Brain microvascular endothelial cell (primary cell): ENCODE data around the gene PANK1.

Source experiments
- DNase-seq: peaks from one replicate; pipeline ENCODE4 v3.0.0-alpha.2; 2020
- H3K27ac ChIP-seq: fragments of 250-450 bp; sonication (Bioruptor Pico); 2 replicates; pipeline ENCODE4 v1.5.1; 2020; ENCODE audit warnings: mild to moderate bottlenecking, moderate library complexity
- H3K27me3 ChIP-seq: fragments of 250-450 bp; sonication (Bioruptor Pico); replicated peaks from 2 replicates; pipeline ENCODE4 v1.5.1; 2020; ENCODE audit warnings: mild to moderate bottlenecking
- H3K36me3 ChIP-seq: fragments of 250-450 bp; sonication (Bioruptor Pico); replicated peaks from 2 replicates; pipeline ENCODE4 v1.5.1; 2020; ENCODE audit warnings: mild to moderate bottlenecking
- H3K4me3 ChIP-seq: 2 replicates; pipeline ENCODE4 v1.5.1; 2011; ENCODE audit warnings: low read depth, mild to moderate bottlenecking, control low read depth, low read length, moderate library complexity
- CTCF ChIP-seq: IDR thresholded peaks from 2 replicates; pipeline ENCODE4 v1.5.1; 2011; ENCODE audit warnings: low read depth, mild to moderate bottlenecking, moderate library complexity, low read length, control low read depth, inconsistent platforms; ENCODE audit errors: missing control alignments
- in situ Hi-C: cut with HindIII; loops from 2 replicates; pipeline ENCODE4 v1.10.0; 2017; ENCODE audit warnings: low sequenced_read_pairs, low pct_ligation_motif_present

Gene PANK1

DNA sequence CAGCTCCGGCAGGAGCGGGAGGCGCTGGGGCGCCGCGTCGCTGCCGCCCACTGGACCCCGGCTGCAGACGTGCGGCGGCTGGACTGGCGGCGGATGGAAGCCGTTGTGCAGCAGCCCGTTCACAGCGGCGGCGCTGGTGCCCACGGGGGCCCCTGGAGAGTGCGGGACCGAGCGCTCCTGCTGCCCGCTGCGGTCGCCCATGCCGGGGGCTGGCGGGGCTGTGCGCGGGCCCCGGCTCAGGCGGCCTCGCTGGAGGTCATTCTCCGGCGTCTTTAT, 413 bp downstream of the PANK1 start:
- peak overlapping the region; percentile 81 for H3K27ac ChIP-seq
- H3K36me3 ChIP-seq = no peaks in the 10 kb centered on the region
- H3K27me3 ChIP-seq = no peaks in the 10 kb centered on the region
- no peak for DNase-seq
- no peak for TF ChIP-seq CTCF
- in situ Hi-C loops = no loop called here
- peak overlapping the region; percentile 78 for H3K4me3 ChIP-seq

- Histone ChIP-seq H3K27ac (peak overlapping the region; percentile 81), H3K27me3 (no peaks in the 10 kb centered on the region), H3K4me3 (peak overlapping the region; percentile 78), H3K36me3 (no peaks in the 10 kb centered on the region)
- TF ChIP-seq CTCF = no peak
- in situ Hi-C loops = no loop called here
- DNase-seq = peak; percentile 96
Observed at GRCh38 chr10:89643812-89644690, 991 bp downstream of the PANK1 start.

GRCh38 chr10:89643431-89643811, 1.6 kb downstream of the PANK1 start:
- H3K27ac ChIP-seq = no peak overlapping the region
- H3K4me3 ChIP-seq = peak overlapping the region; percentile 78
- no peaks in the 10 kb centered on the region for H3K27me3 ChIP-seq

DNA sequence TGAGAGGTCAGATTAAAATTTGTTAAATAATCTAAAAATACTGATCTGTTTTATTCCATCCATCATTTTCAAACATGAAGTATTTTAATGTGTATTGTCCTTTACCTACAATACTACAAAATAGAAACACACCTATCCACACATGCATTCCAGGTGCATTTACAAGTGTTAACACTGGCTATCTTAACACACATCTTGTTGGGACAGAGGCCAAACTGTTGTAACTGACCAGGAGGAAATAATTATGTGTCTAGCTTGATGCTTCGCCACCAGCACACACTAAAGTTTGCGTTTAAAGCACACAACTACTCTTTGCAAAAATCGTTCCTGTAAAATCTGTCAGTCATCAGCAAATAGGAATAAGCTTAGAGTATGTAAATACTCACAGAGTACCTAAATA, 2.8 kb downstream of the PANK1 start:
- in situ Hi-C loops = no loop called here

More at GRCh38 chr10:89643431-89643811, 1.6 kb downstream of the PANK1 start:
- no peak for TF ChIP-seq CTCF
- in situ Hi-C loops = no loop called here
- H3K36me3 ChIP-seq = no peaks in the 10 kb centered on the region
- no peak for DNase-seq

GRCh38 chr10:89640241-89640640, 4.8 kb downstream of the PANK1 start:
- Histone ChIP-seq H3K27ac (no peak overlapping the region), H3K4me3 (no peak overlapping the region), H3K27me3 (no peaks in the 10 kb centered on the region), H3K36me3 (no peaks in the 10 kb centered on the region)
- in situ Hi-C loops = no loop called here
- no peak for TF ChIP-seq CTCF
- DNase-seq = no peak

More for the DNA sequence above, 2.8 kb downstream of the PANK1 start:
- no peak for DNase-seq
- Histone ChIP-seq H3K36me3 (no peaks in the 10 kb centered on the region), H3K27ac (no peak overlapping the region), H3K27me3 (no peaks in the 10 kb centered on the region), H3K4me3 (no peak overlapping the region)
- TF ChIP-seq CTCF = no peak

GRCh38 chr10:89639326-89639725, 5.7 kb downstream of the PANK1 start:
- H3K27ac ChIP-seq = no peak overlapping the region
- in situ Hi-C loops = no loop called here
- TF ChIP-seq CTCF = no peak
- no peaks in the 10 kb centered on the region for H3K36me3 ChIP-seq
- H3K27me3 ChIP-seq = no peaks in the 10 kb centered on the region
- no peak overlapping the region for H3K4me3 ChIP-seq
- DNase-seq = no peak
